Stimulated activated CD8-positive, alpha-beta memory T cell treated with anti-CD3 and anti-CD28 coated beads, Interleukin-15, amount 100 ng/mL, for 48 hours (primary cell): Measurements from ENCODE around the gene TXNDC11.

Experiments used
- DNase-seq, 2 donors: peaks; one replicate each; pipeline ENCODE4 v3.0.0-alpha.2; 2020; ENCODE audit warnings: low read depth in 2 of 2

TXNDC11 gene

DNA sequence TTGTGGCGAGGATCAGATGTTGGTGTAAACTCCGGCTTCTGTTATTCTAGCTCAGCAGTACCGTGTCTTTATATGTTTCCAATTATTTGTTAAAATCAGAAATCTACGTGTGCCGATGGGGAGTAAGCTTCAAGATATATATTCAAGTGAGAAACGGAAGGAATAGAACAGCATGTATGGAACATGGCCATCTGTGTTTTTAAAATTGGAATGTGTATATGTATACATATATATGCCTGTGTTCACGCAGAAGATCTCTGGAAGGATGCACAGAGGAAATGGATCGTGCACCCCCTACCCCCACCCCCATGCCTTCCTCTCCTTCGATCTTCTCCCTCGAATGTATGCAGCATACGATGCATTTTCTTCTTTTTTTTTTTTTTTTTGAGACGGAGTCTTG lies 82.1 kb downstream of the TXNDC11 start:
- no peak for DNase-seq

GRCh38 chr16:11658896-11659708 lies 83.6 kb downstream of the TXNDC11 start:
- no peak for DNase-seq

GRCh38 chr16:11657556-11657955 lies 85.1 kb downstream of the TXNDC11 start:
- no peak for DNase-seq

- DNase-seq, result no peak
Measured at GRCh38 chr16:11655655-11656054, 87.0 kb downstream of the TXNDC11 start.

- DNase-seq, result no peak
Measured at GRCh38 chr16:11651796-11652195, 90.9 kb downstream of the TXNDC11 start.

- no peak for DNase-seq
Measured at GRCh38 chr16:11650641-11651591, 91.7 kb downstream of the TXNDC11 start.

GRCh38 chr16:11649276-11649675 lies 93.4 kb downstream of the TXNDC11 start:
- no peak for DNase-seq

DNA sequence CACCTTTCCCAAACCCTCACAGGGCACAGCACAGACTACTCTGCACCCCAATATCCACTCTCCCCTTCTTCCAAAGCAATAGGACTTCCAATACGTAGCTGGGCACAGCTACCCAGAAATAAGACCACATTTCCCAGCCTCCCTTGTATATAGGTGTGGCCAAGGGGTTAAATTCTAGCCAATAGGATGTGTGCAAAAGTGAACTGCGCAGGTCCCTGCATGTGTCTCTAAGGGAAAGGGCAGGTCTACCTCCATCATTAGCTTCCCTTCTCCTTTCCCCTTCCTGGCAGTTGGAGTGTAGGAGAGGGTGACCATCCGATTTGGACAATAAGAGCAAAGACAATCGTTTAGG lies 99.9 kb downstream of the TXNDC11 start:
- DNase-seq, result no peak

GRCh38 chr16:11640987-11641817 lies 101.5 kb downstream of the TXNDC11 start:
- DNase-seq, result no peak

DNA sequence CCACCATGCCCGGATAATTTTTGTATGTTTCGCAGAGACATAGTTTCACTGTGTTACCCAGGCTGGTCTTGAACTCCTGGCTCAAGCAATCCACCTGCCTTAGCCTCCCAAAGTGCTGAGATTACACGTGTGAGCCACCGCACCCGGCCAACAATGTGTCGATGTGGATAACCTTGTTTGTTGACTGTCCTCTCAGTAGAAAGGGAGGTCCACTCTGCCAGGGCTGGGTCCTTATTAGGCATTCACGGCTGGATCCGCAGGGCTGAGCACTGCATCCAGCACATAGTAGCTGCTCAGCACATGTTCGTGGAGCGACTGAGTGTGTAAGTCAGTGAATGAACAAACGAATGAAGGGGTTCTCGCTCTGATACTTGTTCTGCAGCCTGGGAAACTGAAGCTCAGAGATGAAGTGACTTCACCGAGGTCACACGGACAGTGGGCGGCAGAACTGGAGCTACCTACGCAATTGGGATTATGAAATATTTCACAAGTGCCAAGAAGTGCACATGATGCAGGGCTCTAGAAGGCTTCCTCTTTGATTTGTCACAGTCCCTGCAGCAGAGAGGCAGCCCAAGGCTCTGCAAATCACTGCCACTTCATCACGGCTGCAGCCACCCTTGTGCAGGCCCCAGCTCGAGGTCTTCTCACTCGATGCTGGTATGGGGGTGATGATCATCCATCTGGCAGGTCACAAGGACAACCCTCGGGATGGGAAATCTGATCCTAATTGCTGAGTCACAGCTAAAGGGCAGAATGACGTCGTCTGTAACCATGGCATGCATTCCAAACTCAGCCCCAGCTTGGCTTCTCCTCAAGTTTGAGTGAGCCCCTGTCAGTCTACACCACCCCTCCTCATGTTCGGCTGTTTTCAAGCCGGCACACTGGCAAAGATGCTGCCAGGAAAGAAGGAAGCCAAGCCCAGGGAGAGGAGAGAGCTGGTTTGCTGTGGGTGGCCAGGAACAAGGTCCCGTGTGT lies 102.4 kb downstream of the TXNDC11 start:
- DNase-seq, result no peak

- no peak for DNase-seq
Measured at GRCh38 chr16:11639008-11639562, 103.6 kb downstream of the TXNDC11 start.

DNA sequence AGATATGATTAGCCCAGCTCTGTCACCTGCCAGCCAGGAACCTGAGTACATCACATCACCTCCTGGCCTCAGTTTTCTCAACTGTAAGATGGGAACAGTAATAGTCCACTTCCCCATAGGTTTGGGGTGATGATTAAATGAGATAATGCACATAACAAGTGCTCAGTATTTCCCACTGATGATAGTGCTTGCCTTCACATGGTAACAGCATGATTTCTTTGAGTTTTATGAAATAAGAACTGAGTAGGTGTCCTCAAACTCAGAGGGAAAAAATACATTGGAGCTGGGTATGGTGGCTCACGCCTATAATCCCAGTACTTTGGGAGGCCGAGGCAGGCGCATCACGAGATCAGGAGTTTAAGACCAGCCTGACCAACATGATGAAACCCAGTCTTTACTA lies 104.5 kb downstream of the TXNDC11 start:
- DNase-seq, result no peak

- DNase-seq, result no peak
Measured at GRCh38 chr16:11637320-11637719, 105.3 kb downstream of the TXNDC11 start.

GRCh38 chr16:11636172-11636721 lies 106.4 kb downstream of the TXNDC11 start:
- DNase-seq, result no peak

DNA sequence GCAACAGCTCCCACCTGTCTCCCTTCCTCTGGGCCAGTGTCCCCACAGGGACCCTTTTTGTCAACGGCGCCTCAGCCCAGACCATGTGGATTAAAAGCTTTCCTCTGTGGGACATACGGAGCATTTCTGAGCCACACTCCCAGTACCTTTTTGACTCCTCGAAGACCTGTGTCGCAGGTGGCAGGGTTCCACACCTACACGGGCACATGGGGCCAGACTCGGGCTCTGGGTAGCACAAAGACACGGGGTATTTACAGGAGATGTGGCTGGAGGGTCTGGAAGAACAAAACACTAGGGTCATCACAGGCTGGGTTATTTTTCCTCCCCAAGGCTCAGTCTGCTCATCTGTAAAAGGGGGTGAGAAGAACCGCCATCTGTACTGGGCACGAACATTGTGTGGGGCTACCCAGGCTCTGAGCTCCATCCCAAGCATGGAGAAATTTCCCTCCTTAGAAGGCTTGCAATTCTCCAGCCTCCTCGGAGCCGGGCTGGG lies 106.9 kb downstream of the TXNDC11 start:
- no peak for DNase-seq

- DNase-seq, result no peak
Measured at GRCh38 chr16:11635113-11635652, 107.5 kb downstream of the TXNDC11 start.

DNA sequence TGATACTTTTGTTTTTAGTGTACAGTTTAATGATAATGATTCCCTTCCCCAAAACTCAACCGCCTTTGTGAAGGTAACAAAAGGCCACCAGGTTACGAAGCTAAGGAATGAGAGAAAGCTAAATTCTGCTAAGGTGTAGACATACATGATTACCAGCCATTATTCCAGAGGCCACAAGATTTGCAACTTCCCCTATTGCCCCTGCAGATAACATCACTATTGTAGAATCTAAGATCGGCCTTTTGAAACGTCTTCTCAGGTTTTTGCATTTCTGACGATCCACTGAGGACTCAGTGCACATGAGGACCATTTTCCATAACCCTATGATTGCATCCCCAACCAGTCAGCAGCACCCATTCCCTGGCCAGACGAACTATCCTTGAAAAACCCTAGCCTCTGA lies 108.3 kb downstream of the TXNDC11 start:
- no peak for DNase-seq

GRCh38 chr16:11633113-11633512 lies 109.5 kb downstream of the TXNDC11 start:
- no peak for DNase-seq

GRCh38 chr16:11632455-11632939 lies 110.2 kb downstream of the TXNDC11 start:
- DNase-seq, result no peak
